Psoas muscle (tissue), 8 donors: ENCODE measurements around the gene YIF1B. TPM values are rescaled to one million over a fixed set of nuclear protein-coding genes. Genes with fewer than 3 reads are reported as not detected.

Source experiments
- ATAC-seq, 4 donors: fragments of 200-7000 bp; cut with Tn5 transposase; one replicate each; pipeline ENCODE4 v1.9.1; 2020; ENCODE audit warnings: moderate library complexity in 3 of 4, mild to moderate bottlenecking in 2 of 4
- DNase-seq, 2 donors: peaks; one replicate each; pipeline ENCODE4 v3.0.0-alpha.2; 2020
- H3K27ac ChIP-seq: fragments of 200-600 bp; one replicate; pipeline ENCODE4 v1.8.0; 2022
- H3K27me3 ChIP-seq, 3 donors: fragments of 200-600 bp in 1 of 3; one replicate each; pipeline versions ENCODE4 v1.6.1 to v1.8.0; 2013 to 2022; ENCODE audit warnings: low read length in 2 of 3, mild to moderate bottlenecking in 2 of 3, moderate library complexity in 1 of 3; ENCODE audit not compliant: insufficient read depth in 3 of 3
- H3K36me3 ChIP-seq, 2 donors: fragments of 200-600 bp in 1 of 2; one replicate each; pipeline versions ENCODE4 v1.6.1 to v1.8.0; 2013 to 2022; ENCODE audit warnings: low read depth in 1 of 2, mild to moderate bottlenecking in 1 of 2, moderate library complexity in 1 of 2; ENCODE audit not compliant: insufficient read depth in 1 of 2
- H3K4me1 ChIP-seq: fragments of 200-600 bp; one replicate; pipeline ENCODE4 v1.8.0; 2022
- H3K4me3 ChIP-seq: fragments of 200-600 bp; one replicate; pipeline ENCODE4 v1.8.0; 2022; ENCODE audit warnings: mild to moderate bottlenecking
- H3K9me3 ChIP-seq: fragments of 200-600 bp; one replicate; pipeline ENCODE4 v1.8.0; 2022
- WGBS, 3 donors: extraction: QIAGEN DNeasy Blood & Tissue Kit; methylation state at CpG; one replicate each; pipeline versions ENCODE4 v1.1.6 to v1.1.7; 2013; 5-methylcytosine and 5-hydroxymethylcytosine counted together
- intact Hi-C, 2 donors: fragments of 100-400 bp; cut with DNase I; formaldehyde crosslinking; loops; one replicate each; pipeline versions ENCODE4 v1.11.0 to v1.14.2; 2022
- polyA plus RNA-seq, 3 donors: library from polyadenylated mRNA; stranded (reverse); fragments of 200-250 nt; gene quantifications; one replicate each; pipeline ENCODE4 v1.2.3, GENCODE V29; 2013
- total RNA-seq, 4 donors: library from RNA; stranded (reverse); fragmentation: NEBNext Ultra II Directional in 2 of 4; extraction: Animal tissue kit (Norgen Biotek cat#: 25700) in 2 of 4; gene quantifications; one replicate each; pipeline versions ENCODE4 v1.2.1 to v1.2.4, GENCODE V29; 2021 to 2023
- TF ChIP-seq, protein P1 (sequence below): fragments of 200-600 bp; IDR thresholded peaks from one replicate; pipeline ENCODE4 v1.8.0; 2022; ENCODE audit warnings: antibody characterized with exemption
- donor health status: healthy with polysubstance abuse.
- donor health status: DM: no; HTN: no; CAD: no; lungs with moderate emphysema.
- donor health status: Bipolar disorder and iron deficiency.
- donor health status: healthy.
- donor health status: DM: yes; HTN: yes; CAD: no.
- donor health status: DM: no; HTN: no; CAD: no.
- donor health status: DM: no; HTN: no; CAD: no.
- donor health status: DM: yes; HTN: yes; CAD: no.

YIF1B gene
- total and polyA plus RNA-seq, 7 donors, result 20.1 to 57.7 (median 27.2) TPM

DNA sequence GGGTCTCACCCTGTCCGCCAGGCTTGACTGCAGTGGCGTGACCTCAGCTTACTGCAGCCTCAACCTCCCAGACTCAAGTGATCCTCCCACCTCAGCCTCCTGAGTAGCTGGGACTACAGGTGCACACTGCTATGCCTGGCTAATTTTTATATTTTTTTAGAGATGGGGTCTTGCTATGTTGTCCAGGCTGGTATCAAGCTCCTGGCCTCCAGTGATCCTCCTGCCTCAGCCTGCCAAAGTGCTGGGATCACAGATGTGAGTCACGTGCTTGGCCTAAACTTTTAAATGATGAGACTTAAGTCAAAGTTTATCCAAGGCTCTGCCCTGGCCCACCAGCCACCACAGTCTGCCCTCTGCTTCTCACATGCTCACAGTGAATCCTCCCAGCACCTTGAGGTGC is 9.5 kb downstream of the YIF1B start:
- H3K4me3 ChIP-seq, result no peak overlapping the region
- ATAC-seq (no peak), DNase-seq (no peak)
- TF ChIP-seq, protein P1, sequence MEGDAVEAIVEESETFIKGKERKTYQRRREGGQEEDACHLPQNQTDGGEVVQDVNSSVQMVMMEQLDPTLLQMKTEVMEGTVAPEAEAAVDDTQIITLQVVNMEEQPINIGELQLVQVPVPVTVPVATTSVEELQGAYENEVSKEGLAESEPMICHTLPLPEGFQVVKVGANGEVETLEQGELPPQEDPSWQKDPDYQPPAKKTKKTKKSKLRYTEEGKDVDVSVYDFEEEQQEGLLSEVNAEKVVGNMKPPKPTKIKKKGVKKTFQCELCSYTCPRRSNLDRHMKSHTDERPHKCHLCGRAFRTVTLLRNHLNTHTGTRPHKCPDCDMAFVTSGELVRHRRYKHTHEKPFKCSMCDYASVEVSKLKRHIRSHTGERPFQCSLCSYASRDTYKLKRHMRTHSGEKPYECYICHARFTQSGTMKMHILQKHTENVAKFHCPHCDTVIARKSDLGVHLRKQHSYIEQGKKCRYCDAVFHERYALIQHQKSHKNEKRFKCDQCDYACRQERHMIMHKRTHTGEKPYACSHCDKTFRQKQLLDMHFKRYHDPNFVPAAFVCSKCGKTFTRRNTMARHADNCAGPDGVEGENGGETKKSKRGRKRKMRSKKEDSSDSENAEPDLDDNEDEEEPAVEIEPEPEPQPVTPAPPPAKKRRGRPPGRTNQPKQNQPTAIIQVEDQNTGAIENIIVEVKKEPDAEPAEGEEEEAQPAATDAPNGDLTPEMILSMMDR, result no peak
- H3K4me1 ChIP-seq, result no peaks in the 10 kb centered on the region
- intact Hi-C loops, result no loop called here
- H3K9me3 ChIP-seq, result no peaks in the 10 kb centered on the region
- WGBS, 3 donors, result 85 to 92% (median 85%) methylated on average over 3 of the region's 3 CpGs
- no peaks in the 10 kb centered on the region for H3K27me3 ChIP-seq
- H3K36me3 ChIP-seq, result peaks cover 0 to 41% of the 10 kb centered on the region in 2 donors
- H3K27ac ChIP-seq, result no peak overlapping the region

- ATAC-seq (peak in 3 of 4 donors; percentile 15 to 65 (median 36)), DNase-seq (no peak)
- H3K4me3 ChIP-seq, result no peak overlapping the region
- peaks cover 0 to 41% of the 10 kb centered on the region in 2 donors for H3K36me3 ChIP-seq
- H3K9me3 ChIP-seq, result no peaks in the 10 kb centered on the region
- H3K27ac ChIP-seq, result no peak overlapping the region
- 62 to 73% (median 71%) methylated on average over 21 to 29 of the region's 29 CpGs for WGBS, 3 donors
- H3K4me1 ChIP-seq, result no peaks in the 10 kb centered on the region
- TF ChIP-seq, protein P1, result no peak
- H3K27me3 ChIP-seq, result no peaks in the 10 kb centered on the region
- intact Hi-C loops, result no loop called here
Measured at GRCh38 chr19:38304866-38305429, 10.8 kb downstream of the YIF1B start.

DNA sequence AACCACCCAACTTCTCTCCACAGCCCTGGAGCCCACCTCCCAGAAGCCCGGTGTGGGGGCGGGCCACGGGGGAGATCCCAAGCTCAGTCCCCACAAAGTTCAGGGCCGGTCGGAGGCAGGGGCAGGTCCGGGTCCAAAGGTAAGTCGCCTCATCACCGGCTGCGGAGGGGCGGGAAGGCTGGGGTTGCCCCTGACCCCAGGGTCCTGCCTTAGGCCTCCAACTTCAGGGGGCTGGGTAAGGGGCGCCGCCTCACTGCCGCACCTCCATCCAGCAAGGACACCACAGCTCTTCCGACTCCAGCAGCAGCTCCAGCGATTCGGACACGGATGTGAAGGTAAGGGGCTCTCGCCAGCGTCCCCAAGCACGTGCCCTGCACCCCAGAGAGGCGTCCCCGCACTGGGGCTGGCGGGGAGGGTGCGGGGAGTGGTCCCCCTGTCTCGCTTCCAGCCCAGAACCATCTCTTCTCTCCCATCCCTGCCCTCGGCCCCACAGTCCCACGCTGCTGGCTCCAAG is 11.3 kb downstream of the YIF1B start:
- no peak for ATAC-seq
- WGBS, 3 donors, result 74 to 79% (median 76%) methylated on average over 23 to 27 of the region's 27 CpGs
- TF ChIP-seq, protein P1, result no peak
- peaks cover 0 to 40% of the 10 kb centered on the region in 2 donors for H3K36me3 ChIP-seq
- DNase-seq, result no peak
- no peak overlapping the region for H3K27ac ChIP-seq
- H3K27me3 ChIP-seq, result no peaks in the 10 kb centered on the region
- H3K4me3 ChIP-seq, result no peak overlapping the region
- H3K4me1 ChIP-seq, result no peaks in the 10 kb centered on the region
- intact Hi-C loops, result no loop called here
- H3K9me3 ChIP-seq, result no peaks in the 10 kb centered on the region

DNA sequence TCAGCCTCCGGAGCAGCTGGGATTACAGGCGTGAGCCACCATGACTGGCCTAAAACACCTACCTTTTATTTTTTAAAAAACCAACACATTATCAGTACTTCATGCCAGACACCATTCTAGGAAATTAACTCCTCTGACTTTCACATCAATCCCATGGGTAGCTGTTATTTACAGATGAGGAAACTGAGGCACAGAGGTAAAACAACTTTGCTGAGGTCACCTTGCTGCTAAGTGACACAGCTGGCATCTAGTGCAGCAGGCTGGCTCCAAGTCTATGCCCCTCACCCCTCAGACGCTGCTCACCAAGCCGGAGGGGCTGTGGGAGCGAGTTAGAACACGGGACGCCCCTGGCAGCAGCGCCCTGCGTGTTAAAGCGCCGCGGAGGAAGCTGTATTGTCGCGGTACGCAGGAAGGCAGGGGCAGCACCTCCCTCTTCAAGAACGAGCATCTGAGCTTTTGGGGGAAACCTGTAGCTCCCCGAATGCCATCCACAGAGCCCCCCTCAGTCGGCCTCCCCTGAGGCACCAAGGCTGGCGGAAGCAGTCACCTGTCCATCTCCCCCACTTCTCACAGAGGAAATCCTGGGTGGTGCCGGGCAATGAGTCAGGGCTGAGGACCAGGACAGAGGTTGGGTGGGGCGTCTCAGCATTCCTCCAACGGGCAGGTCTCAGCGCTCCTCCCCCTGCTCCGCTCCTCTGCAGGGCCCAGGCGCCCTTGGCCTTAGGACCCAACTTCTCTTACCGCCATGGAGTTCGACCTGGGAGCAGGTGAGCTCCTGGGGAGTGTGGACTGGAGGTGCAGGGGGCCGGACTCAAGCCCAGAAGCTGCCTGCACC is 12.0 kb downstream of the YIF1B start, which contains the start of gene C19orf33:
Gene C19orf33, plus strand, starts transcription at position 735 of the 835 bp plus-strand sequence. Its CDS starts 11 bp downstream, at position 746.
- TF ChIP-seq, protein P1, result no peak
- Histone ChIP-seq H3K27me3 (no peaks in the 10 kb centered on the region), H3K4me1 (no peaks in the 10 kb centered on the region), H3K27ac (no peak within 1 kb of the TSS), H3K36me3 (peaks cover 0 to 33% of the 10 kb centered on the region in 2 donors), H3K4me3 (no peak within 1 kb of the TSS), H3K9me3 (no peaks in the 10 kb centered on the region)
- intact Hi-C loops, result no loop called here
- no peak for DNase-seq
- ATAC-seq, result peak in 3 of 4 donors; percentile 26 to 48 (median 28)
- WGBS, 3 donors, result 63 to 72% (median 67%) methylated on average over 24 to 28 of the region's 28 CpGs
